HG03520 (cell line): ENCODE results near the gene EPS15.
A peak's percentile ranks its signal among the peaks of the same experiment; 100 is the strongest.
"Not testable (repeated sequence)": the region's sequence is repeated elsewhere in the genome, so short reads cannot be mapped to it uniquely, and the experiment has no call there.

Source experiments
- ATAC-seq: cut with Tn5 transposase; IDR thresholded peaks from one replicate; pipeline ENCODE4 v1.9.1; 2021; ENCODE audit warnings: mild to moderate bottlenecking, moderate library complexity; ENCODE audit not compliant: unreplicated experiment

The EPS15 gene

DNA sequence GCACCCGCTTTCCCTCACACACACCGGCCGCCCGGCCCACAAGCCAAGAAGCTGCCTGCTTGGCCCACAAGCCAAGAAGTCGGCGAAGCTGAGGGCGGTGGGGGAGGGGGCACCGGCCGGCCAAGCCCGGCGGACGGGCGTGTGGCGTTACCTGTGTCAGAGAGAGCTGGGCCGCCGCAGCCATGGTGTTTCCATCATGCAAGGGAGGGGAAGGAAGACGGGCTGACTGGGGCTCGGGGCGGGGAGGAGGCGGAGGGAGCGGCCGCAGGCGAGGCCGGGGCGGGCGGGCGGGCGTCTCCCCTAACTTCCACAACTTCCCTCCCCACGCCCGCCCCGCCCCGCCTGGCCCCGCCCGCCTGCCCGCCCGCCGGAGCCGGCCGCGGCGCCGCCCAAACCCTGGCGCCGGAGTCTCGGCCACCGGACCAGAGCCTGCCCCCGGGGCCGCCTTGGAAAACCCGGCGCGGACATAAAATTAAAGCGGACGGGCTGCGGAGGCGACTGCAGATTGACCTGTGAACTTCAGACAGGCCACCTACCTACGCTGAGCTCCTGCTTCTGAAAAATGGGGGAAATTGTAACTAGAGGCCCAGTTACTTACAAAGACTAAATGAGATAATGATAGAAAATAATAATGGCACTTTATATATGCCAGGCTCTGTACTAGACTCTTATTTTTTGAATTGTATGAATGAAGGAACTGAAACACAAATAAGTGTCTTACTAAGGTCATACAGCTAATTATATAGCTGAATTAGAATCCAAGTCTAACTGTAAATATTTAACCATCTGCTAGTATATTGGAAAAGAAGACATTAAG is at the start of gene EPS15:
Gene EPS15 (minus strand): TSS at position 219 of the 817 bp plus-strand sequence. CDS start 35 bp downstream, at position 184.
- ATAC-seq = peak; percentile 48

DNA sequence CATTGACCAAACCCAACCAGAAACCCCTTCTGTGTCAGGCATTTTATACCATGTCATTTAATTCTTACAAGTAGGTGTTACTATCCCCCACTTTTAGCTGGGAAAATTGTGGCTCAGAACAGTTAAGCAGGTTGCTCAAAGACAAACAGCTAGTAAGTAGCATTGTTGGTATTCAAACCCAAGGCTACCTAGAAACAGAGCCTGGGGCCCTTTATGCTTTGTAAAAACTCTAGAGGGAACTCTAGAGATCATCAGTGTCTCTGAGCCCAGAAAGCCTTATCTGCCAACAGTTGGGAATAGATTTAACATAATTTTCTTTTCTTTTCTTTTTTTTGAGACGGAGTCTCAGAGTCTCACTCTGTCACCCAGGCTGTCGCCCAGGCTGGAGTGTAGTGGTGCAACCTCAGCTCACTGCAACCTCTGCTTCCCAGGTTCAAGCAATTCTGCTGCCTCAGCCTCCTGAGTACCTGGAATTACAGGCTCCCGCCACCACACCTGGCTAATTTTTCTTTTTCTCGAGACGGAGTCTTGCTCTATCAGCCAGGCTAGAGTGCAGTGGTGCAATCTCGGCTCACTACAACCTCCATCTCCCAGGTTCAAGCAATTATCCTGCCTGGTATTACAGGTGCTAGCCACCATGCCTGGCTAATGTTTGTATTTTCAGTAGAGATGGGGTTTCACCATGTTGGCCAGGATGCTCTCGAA is 49.3 kb upstream of the EPS15 start:
- no peak for ATAC-seq

DNA sequence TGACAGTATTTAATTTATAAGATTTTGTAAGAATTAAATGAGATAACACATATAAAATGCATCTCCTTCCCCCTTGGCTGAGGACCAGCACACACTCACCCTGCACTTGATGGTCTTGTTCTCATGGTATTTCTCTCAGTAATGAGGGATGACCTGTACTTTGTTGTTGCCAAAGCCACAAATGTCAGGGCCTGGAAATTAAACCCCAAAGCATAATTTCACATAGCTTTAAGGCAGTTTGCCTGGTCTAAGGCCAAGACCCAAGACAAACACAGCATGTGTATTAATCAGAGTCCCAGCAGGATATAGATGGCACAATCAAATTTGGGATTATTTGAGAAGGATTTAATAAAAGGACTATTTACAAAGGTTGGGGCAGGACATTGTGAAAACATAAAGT is 48.6 kb upstream of the EPS15 start:
- ATAC-seq = no peak

DNA sequence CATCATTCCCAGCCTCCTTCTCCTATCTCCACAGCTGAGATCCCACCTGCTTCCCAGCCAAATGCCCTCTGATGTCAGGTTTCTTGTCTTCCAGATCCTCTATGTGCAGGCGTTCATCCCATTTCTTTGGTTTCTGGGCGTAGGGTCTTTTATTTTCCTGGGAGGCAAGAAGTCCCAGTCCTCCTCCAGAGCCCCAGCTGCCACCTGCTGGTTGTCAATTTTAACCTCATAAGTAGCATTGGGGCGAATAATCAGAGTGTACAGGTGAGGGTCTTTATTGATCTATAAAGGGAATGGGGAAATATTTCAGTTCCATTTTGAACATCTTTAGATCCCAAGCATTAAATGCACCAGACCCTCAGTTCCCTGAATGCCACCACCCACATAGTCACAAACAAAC is 47.2 kb upstream of the EPS15 start:
- no peak for ATAC-seq

DNA sequence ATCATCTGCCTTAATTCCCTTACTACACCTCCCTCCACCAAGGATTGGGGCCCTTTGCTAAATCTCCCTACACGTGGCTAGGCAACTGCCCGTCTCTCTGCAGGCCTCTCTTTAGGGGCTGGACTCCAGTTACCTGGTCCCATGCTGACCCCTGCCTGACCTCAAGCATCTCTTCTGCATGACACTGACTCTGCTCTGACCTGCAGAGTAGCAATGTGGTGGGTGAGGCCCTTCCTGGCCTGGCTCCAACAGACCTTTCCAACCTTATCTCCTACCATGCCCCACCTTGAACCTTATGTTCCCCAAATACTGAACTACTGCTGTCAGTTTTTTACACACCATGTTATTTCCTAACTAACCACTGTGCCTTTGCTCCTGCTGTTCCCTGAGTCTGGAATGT is 45.9 kb upstream of the EPS15 start:
- ATAC-seq = no peak

DNA sequence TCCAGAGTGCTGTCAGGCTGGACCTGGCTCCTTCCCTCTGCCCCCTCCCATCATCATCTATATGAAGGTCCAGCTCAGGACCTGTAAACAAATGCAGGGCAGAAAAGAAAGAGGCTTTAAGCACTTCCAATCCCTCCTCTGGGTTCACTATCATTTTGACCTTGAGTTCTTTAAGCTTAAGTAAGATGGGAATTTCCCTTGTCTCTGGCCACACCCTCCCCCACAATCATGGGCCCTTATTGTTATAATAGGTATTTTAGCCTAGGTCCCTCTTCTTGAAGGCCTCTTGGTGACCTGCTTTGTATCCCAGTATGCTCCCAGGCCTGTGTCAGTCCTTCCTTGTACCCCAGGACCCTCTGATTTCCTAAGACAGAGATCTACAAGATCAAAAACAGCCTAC is 45.1 kb upstream of the EPS15 start:
- ATAC-seq = no peak

DNA sequence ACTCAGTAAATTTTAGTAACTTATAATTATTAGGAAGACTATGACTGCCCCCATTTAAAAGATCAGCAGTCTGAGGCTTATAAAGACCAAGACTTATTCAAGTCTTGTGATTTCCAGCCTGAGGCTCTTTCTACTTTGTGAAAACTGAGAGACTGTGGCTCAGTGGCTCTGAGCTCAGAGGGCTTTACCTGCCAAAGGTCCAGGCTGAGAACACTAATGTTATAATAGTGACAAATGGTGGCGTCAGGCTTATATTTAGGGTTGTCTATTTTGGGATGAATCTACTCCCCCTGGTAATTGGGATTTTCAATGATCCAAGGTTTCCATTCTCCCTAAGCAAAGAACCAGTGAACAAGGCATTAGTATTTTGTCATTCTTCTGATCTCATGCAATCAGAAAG is 42.6 kb upstream of the EPS15 start:
- ATAC-seq = no peak

DNA sequence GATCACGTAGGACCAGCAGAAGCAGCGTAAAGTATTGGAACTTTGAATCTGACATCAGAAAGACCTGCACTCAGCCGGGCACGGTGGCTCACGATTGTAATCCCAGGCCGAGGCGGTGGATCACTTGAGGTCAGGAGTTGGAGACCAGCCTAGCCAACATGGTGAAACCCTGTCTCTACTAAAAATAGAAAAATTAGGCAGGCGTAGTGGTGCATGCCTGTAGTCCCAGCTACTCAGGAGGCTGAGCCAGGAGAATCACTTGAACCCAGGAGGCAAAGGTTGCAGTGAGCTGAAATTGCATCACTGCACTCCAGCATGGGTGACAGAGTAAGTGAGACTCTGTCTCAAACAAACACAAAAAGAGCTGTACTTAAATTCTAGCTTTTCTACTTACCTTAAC is 41.8 kb upstream of the EPS15 start:
- not testable (repeated sequence) for ATAC-seq

DNA sequence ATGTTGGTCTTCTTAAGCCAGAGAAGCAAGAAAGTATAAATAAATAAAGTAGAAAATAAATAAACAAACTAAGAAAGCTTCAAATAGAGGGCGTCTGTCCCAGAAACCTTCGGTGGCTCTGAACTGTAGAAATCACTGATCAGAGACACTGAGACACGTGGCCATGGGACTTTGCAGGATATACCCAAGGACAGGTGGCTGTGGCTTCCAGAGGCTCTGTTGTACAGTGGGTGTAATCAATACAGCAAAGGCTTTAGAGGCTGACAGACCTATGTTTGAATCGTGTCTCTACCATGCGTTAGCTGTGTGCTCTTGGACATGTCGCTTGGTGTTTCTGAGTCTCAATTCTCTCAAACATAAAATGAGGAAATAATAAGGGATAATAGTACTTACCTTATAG is 41.0 kb upstream of the EPS15 start:
- no peak for ATAC-seq

DNA sequence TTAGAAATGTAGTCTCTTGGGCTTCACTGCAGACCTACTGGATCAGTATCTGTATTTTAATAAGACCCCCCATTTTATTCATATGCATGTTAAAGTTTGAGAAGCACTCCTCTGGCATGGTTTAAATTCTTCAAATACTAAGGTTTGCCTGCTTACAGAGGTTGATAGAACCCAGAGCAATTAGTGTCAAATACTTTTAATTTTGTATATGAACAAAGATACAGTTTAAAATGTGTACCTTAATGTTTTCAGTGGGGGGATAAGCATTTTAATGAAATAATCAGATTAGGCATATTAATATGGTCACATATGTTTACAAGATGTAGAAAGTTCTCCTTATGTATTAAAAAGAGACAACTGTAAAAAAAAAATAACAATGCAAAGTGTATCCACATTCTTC is 40.4 kb upstream of the EPS15 start:
- ATAC-seq = no peak

DNA sequence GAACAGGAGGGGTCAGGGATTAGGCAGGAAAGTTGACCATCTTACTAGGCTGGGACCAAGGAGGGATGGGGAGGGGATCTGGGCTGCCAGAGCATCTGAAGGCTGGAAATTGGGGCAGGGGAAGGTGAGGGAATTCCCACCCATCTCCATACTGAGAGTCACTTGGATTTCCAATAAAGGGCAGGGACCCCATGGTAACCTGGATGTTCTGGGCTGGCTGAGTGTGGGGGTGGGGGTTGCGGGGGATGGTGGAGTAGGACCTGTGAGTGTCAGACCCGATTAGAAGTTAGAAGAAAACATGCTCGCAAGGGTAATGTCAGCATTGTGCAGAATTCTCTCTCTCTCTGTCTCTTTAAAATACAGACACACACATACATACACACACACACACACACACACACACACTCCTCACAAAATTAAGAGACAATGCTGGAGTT is 40.0 kb upstream of the EPS15 start:
- no peak for ATAC-seq

DNA sequence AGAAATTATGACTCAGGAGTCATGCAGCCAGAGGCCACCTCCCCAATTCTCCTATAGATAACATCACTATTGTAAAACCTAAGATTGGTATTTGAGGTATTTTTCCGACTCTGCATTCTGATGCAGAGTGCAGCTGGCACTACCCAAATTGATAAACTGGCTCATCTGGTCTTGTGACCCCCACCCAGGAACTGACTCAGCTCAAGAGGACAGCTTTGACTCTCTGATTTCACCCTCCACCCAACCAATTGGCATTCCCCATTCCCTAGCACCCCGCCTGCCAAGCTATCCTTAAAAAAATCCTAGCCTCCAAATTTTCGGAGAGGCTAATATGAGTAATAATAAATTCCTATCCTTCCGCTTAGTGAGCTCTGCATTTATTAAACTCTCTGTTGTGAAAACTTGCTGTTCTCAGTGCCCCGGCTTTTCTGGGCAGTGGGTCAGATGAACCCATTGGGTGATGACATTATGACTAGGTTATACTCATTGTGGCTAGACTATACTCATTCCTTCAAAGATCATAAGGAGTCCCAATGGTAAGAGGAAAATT is 39.4 kb upstream of the EPS15 start:
- no peak for ATAC-seq

DNA sequence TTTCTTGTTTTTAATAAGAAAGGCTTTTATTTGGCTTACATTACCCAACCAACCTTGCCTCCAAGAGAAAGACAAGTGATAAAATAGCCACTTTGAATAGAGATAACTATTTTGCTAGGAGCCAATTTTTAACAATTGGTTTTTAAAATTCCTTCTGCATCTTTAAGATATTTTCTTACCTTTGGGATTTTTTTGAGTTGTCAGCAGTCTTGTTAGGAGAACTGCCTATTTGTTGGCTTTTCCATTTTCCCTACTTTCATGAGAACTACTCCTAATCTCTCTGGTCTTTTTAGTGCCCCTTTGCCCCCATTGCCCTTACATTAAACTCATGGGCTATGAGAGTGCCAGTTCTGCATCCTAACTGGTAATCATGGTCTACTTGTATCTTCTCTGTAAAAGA is 38.1 kb upstream of the EPS15 start:
- no peak for ATAC-seq

DNA sequence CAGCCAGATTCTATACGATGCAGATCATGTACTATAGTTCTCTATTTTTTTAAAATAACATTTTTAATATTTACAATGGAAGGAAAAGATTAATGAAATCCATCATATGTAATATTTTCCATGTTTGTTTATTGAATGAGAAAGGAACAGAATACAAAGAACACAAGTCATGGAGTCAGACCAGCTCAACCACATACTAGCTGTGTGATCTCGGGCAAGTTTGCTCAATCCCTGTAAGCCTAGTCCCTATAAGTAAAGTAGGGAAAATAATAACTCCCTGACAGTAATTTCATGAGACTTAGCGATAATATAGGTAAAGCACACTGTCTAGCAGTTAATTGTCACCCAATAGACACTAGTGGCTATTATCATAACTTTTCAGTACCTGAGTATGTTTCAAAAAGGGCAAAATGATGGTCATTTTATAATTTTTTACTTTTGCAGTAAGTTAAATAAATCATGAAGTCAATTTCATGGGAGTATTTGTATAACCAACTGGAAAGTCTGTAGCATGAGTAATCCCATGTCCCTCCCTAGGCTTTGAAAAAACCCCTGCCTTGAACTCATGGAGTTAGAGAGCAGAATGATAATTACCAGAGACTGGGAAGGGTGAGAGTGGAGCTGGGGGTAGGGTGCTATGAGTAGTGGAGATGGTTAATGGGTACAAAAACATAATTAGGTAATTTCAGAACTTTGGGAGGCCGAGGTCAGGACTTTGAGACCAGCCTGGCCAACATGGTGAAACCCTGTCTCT is 37.0 kb upstream of the EPS15 start:
- no peak for ATAC-seq

DNA sequence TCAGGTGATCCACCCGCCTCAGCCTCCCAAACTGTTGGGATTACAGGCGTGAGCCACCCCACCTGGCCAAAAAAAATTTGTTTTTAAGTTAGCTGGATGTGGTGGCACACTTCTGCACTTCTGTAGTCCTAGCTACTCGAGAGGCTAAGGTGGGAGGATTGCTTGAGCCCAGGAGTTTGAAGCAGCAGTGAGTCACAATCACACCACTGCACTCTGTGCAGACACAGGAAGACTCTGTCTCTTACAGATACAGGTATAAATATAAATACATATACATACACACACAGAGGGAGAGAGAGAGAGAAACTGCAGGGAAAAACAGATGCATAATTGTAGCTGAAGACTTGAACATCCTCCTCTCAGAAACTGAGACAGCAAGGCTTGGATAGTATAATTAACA is 34.8 kb upstream of the EPS15 start:
- no peak for ATAC-seq

DNA sequence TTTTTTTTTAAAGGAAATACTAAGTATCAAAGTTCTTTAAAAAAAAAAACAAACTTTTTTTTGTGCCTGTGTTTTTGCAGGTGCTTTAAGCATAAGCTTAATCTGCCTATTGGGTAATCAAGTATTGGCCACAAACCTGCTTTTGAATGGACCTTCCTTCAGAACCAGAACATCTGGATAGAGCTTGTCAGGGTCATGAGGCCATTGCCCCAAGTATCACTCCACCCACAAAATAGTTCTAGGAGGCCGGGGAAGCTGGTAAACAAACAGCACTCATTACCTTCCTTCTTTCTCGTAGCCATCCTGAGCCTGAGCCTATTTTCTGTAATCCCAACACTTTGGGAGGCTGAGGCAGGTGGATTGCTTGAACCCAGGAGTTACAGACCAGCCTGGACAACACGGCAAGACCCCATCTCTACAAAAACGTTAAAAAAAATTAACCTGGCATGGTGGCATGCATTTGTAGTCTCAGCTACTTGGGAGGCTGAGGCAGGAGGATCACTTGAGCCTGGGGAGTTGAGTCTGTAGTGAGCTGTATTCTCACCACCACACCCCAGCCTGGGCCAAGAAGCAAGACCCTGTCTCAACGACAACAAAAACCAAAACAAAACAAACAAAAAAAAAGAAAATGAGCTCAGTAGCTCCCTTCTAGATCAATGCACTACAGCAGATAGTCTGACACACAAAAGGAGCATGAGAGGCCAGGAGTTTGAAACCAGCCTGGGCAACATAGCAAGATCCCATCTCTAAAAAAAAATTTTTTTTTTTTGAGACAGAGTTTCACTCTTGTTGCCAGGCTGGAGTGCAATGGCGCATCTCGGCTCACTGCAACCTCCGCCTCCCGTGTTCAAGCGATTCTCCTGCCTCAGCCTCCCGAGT is 34.1 kb upstream of the EPS15 start:
- no peak for ATAC-seq

DNA sequence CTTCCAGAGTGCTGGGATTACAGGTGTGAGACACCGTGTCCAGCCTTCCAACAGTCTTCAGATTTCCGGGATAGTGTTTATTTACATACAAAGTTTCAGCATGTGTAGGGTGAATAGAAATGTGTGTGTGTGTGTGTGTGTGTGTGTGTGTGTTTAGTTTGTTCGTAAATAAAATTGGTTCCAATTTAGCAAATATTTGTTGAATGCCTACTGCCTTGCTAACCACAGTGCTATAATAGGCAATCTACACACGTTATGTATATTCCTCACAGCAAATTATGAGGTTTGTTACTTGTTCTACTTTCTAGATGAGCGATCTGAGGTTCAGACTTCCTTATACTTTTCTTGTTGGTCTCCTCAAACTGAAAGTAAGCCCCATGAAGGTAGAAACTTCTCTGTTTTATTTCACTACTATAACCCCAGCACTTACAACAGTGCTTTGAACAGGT is 32.8 kb upstream of the EPS15 start:
- no peak for ATAC-seq

DNA sequence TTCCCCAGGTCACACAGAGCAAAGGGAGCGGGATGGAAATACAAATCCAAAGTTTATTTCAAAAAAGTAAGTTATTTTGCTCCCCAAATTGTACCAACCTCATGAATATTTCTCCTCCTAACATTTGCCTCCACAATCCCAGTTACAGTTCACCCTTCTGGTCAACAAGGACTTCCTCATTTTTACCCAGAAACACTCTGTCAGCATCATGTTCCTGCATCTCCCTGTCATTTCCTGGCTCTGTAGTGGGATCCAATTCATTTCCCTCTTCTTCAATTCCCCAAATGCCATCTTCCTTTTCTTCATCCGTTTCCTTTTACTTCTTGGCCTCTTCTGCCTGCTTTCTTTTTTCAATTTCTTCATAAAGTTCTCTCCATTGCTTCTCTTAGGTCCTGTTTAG is 32.0 kb upstream of the EPS15 start:
- ATAC-seq = no peak

DNA sequence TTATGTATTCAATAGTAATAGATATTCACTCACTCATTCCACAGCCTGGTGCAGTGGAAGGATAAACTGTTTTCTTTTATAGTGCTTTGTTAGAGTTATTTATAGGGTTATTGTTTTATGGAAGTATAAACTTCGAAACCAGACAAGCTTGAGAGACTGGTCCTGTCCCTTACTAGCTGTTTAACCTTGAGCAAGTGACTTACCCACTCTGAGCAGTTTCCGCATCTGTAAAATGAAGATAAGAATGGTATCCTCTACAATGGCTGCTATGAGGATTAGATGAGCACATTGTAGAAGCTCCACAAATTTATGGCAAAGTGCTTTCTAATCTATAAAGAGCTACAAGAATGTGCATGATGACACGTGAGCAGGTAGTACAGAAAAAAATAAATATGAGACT is 30.8 kb upstream of the EPS15 start:
- no peak for ATAC-seq

DNA sequence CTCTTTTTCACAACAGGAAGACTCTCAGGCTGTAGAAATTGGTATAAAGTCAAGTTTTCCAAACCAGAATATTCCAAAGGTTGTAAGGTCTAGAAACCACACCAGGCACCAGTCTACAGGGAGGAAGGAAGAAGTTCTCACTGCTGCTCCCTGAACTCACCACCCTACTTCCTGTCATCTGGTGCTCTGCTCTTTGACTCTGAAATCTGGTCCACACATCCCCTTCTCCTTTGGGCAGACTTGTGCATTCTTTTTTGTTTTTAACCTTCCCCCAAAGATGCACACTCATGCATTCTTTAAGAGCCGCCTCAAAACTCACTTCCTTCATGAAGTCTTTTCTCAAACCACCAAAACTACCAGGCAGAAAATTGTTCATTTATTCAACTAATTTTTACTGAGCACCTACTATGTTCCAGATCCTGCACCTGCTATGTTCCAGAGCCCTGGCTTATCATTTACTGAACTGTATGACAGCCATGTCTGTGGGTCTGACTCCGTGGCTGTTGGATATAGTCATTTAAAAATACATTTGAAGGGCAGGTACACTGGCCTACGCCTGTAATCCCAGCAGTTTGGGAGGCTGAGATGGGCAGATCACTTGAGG is 30.1 kb upstream of the EPS15 start:
- ATAC-seq = no peak
